ENCODE measurements around the gene COQ4.

- no peak for TF ChIP-seq CTCF (conservative IDR thresholded peaks at IDR 0.05; ENCODE audit: low read length)
- no peak for TF ChIP-seq EZH2phosphoT487 (IDR thresholded peaks at IDR 0.05; ENCODE audit: borderline replicate concordance)
Measured at GRCh38 chr9:128321343-128321742, 1.3 kb upstream of the COQ4 start.

Data from Loucy (cell line).